HG03571 (cell line): ENCODE data around the gene SON.
"Not testable (repeated sequence)": the region's sequence is repeated elsewhere in the genome, so short reads cannot be mapped to it uniquely, and the experiment has no call there.

ENCODE experiments used
- ATAC-seq: cut with Tn5 transposase; IDR thresholded peaks from one replicate; pipeline ENCODE4 v1.9.1; 2021; ENCODE audit not compliant: unreplicated experiment

SON gene

GRCh38 chr21:33542640-33543504 lies at the start of gene SON:
Gene SON, plus strand, starts transcription at chr21:33543038. Its CDS starts 55 bp downstream, at chr21:33543093.
- ATAC-seq, result peak; percentile 86

GRCh38 chr21:33493756-33494155 lies 49.1 kb upstream of the SON start:
- no peak for ATAC-seq

GRCh38 chr21:33495743-33496142 lies 47.1 kb upstream of the SON start:
- ATAC-seq, result no peak

- ATAC-seq, result no peak
Observed at GRCh38 chr21:33496345-33496744, 46.5 kb upstream of the SON start.

- ATAC-seq, result no peak
Observed at GRCh38 chr21:33505833-33506232, 37.0 kb upstream of the SON start.

- ATAC-seq, result not testable (repeated sequence)
Observed at GRCh38 chr21:33507003-33507402, 35.8 kb upstream of the SON start.

- no peak for ATAC-seq
Observed at GRCh38 chr21:33510826-33511225, 32.0 kb upstream of the SON start.

GRCh38 chr21:33511639-33512038 lies 31.2 kb upstream of the SON start:
- ATAC-seq, result no peak

- no peak for ATAC-seq
Observed at GRCh38 chr21:33512481-33512880, 30.4 kb upstream of the SON start.

GRCh38 chr21:33514229-33514628 lies 28.6 kb upstream of the SON start:
- no peak for ATAC-seq

GRCh38 chr21:33518899-33519298 lies 23.9 kb upstream of the SON start:
- no peak for ATAC-seq

- ATAC-seq, result no peak
Observed at GRCh38 chr21:33522297-33522952, 20.4 kb upstream of the SON start.

GRCh38 chr21:33522953-33523349 lies 19.9 kb upstream of the SON start:
- ATAC-seq, result no peak

GRCh38 chr21:33531007-33531406 lies 11.8 kb upstream of the SON start:
- ATAC-seq, result no peak

GRCh38 chr21:33537212-33537611 lies 5.6 kb upstream of the SON start:
- no peak for ATAC-seq

- ATAC-seq, result no peak
Observed at GRCh38 chr21:33539616-33540015, 3.2 kb upstream of the SON start.

GRCh38 chr21:33540711-33541104 lies 2.1 kb upstream of the SON start:
- ATAC-seq, result no peak

GRCh38 chr21:33541105-33541711 lies 1.6 kb upstream of the SON start:
- no peak for ATAC-seq

- peak; percentile 45 for ATAC-seq
Observed at GRCh38 chr21:33541756-33542639, 840 bp upstream of the SON start, which contains the start of gene GART. Gene GART, minus strand, starts transcription at chr21:33542117. Its CDS starts 2,802 bp downstream, at chr21:33539315.

GRCh38 chr21:33543505-33544129 lies 779 bp downstream of the SON start:
- ATAC-seq, result no peak
